Mammary epithelial cell (primary cell): Measurements from ENCODE around the gene BAHCC1.

Experiments used
- EZH2 ChIP-seq: IDR thresholded peaks from 2 replicates; pipeline ENCODE4 v1.6.1; 2012; ENCODE audit warnings: low read length, inconsistent platforms, borderline replicate concordance
- TF ChIP-seq, protein P1 (sequence below), 2 donors: IDR thresholded peaks in 1 of 2; conservative IDR thresholded peaks in 1 of 2; 2 replicates each; pipeline ENCODE4 v1.5.1; 2011 to 2012; ENCODE audit warnings: inconsistent platforms in 2 of 2, low read length in 2 of 2, mild to moderate bottlenecking in 2 of 2, control low read depth in 1 of 2, low read depth in 1 of 2; ENCODE audit not compliant: insufficient read depth in 1 of 2; ENCODE audit errors: extremely low read depth in 1 of 2

DNA sequence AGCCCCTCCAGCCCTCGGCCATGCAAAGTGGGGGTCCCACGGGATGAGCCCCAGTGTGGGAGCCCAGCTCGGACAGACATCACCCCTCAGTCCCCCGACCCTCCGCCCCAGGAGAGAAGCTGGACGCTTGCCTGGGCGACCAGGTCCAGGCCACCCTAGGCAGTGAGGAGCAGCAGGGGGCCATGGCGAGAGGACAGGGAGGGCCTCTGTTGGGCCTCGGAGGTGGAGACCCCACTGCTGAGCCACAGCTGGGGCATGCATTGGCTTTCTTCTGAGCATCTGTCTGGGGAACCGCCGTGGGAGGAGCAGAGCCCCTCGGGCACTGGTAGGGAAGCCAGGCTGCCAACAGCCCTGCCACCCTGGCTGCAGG lies 104.3 kb downstream of the BAHCC1 start:
- TF ChIP-seq, protein P1, sequence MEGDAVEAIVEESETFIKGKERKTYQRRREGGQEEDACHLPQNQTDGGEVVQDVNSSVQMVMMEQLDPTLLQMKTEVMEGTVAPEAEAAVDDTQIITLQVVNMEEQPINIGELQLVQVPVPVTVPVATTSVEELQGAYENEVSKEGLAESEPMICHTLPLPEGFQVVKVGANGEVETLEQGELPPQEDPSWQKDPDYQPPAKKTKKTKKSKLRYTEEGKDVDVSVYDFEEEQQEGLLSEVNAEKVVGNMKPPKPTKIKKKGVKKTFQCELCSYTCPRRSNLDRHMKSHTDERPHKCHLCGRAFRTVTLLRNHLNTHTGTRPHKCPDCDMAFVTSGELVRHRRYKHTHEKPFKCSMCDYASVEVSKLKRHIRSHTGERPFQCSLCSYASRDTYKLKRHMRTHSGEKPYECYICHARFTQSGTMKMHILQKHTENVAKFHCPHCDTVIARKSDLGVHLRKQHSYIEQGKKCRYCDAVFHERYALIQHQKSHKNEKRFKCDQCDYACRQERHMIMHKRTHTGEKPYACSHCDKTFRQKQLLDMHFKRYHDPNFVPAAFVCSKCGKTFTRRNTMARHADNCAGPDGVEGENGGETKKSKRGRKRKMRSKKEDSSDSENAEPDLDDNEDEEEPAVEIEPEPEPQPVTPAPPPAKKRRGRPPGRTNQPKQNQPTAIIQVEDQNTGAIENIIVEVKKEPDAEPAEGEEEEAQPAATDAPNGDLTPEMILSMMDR (conservative IDR thresholded peaks at IDR 0.05 in 1 of 2, IDR thresholded peaks at IDR 0.05 in 1 of 2; ENCODE audit: extremely low read depth in 1 of 2, insufficient read depth in 1 of 2, low read depth in 1 of 2, low read length in 2 of 2), result no peak
- no peak for TF ChIP-seq EZH2
